Bronchial epithelial cell (primary cell): ENCODE results near the gene XAGE5. TPM values are rescaled to one million over a fixed set of nuclear protein-coding genes. Genes with fewer than 3 reads are reported as not detected.
"Not testable (repeated sequence)": the region's sequence is repeated elsewhere in the genome, so short reads cannot be mapped to it uniquely, and the experiment has no call there.

ENCODE experiments used
- DNase-seq: peaks from one replicate; pipeline ENCODE4 v3.0.0-alpha.2; 2010; ENCODE audit warnings: low read depth
- FAIRE-seq: peaks from 2 replicates; lab custom pipeline; 2011; peaks lifted over from hg19 to GRCh38; lab: Jason Lieb, UNC
- H3K27me3 ChIP-seq: 2 replicates; pipeline ENCODE4 v1.5.1; 2011; ENCODE audit warnings: low read length; ENCODE audit not compliant: control insufficient read depth, insufficient read depth
- H3K36me3 ChIP-seq: 2 replicates; pipeline ENCODE4 v1.5.1; 2011; ENCODE audit warnings: low read length; ENCODE audit not compliant: control insufficient read depth, insufficient read depth
- H3K4me3 ChIP-seq: 2 replicates; pipeline ENCODE4 v1.5.1; 2011; ENCODE audit warnings: mild to moderate bottlenecking, low read depth, low read length, control low read depth
- total RNA-seq: library from RNA; depleted of rRNA; stranded (reverse); fragments of >200 nt; gene quantifications from 2 replicates; pipeline ENCODE4 v1.2.1, GENCODE V29; 2014
- TF ChIP-seq, protein P1 (sequence below): IDR thresholded peaks from 2 replicates; pipeline ENCODE4 v1.5.1; 2011; ENCODE audit warnings: mild to moderate bottlenecking, moderate library complexity, low read length, control low read depth, inconsistent platforms; ENCODE audit not compliant: insufficient read depth, severe bottlenecking

The XAGE5 gene
- total RNA-seq, 1 donor from 2014 or later, result not detected

DNA sequence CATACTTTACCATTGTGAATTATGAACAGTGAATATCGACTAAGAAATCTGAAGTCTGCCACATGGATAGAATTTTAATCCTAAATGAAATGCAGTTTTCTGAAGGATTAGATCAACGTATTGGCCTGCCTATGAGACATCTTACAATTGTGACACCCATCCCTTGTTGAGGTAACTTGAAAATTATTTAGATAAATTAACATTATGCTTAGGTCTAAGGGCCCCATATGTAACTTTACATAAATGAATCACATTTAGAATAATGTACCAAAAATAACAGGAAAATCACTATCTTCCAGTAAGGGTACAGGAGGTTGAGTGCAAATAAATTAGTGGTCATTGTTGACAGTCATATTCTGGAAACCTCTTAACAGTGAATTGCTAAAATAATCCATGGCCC lies 13.5 kb downstream of the XAGE5 start:
- DNase-seq (no peak), FAIRE-seq (no peak)
- no peaks in the 10 kb centered on the region for H3K27me3 ChIP-seq
- no peak overlapping the region for H3K4me3 ChIP-seq
- H3K36me3 ChIP-seq, result no peaks in the 10 kb centered on the region
- TF ChIP-seq, protein P1, sequence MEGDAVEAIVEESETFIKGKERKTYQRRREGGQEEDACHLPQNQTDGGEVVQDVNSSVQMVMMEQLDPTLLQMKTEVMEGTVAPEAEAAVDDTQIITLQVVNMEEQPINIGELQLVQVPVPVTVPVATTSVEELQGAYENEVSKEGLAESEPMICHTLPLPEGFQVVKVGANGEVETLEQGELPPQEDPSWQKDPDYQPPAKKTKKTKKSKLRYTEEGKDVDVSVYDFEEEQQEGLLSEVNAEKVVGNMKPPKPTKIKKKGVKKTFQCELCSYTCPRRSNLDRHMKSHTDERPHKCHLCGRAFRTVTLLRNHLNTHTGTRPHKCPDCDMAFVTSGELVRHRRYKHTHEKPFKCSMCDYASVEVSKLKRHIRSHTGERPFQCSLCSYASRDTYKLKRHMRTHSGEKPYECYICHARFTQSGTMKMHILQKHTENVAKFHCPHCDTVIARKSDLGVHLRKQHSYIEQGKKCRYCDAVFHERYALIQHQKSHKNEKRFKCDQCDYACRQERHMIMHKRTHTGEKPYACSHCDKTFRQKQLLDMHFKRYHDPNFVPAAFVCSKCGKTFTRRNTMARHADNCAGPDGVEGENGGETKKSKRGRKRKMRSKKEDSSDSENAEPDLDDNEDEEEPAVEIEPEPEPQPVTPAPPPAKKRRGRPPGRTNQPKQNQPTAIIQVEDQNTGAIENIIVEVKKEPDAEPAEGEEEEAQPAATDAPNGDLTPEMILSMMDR, result no peak

DNA sequence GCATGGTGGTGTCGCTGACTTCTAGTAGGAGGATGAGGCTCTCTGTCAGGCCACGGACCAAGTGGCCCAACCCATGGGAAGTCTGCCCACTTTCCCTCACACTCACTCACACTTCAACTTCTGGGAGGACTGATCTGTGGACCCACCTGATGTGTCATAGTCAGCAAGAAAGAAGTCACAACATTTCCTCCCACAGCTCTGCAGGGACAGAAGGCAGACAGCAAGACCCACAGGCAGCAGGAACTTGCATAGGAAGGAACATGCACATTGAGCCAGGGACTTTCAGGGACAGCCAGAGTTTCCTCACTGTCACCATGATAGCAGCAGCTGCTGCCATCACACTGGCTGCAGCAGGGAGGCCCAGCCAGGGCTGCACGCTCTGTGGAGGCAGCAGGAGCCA lies 19.5 kb downstream of the XAGE5 start:
- H3K4me3 ChIP-seq, result no peak overlapping the region
- DNase-seq (no peak), FAIRE-seq (no peak)
- no peaks in the 10 kb centered on the region for H3K27me3 ChIP-seq
- TF ChIP-seq, protein P1, result no peak
- no peaks in the 10 kb centered on the region for H3K36me3 ChIP-seq

DNA sequence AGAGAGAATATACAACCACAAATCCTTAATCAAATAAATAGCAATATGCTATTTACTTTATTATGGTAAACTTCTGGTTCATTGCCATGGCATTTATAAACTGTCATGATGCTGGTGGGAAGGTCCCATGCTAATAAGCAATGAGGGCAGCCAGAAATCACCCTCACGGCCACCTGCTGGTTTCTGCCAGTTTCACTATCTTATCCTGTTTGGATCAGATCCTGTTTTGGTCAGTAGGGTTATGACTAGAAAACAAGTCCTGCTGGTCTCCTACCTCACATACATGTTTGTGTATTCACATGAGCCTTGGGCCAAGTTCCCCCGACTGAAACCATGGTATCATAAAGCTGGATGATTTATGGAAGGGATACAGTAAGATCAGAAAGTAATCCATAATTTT lies 28.1 kb downstream of the XAGE5 start:
- no peaks in the 10 kb centered on the region for H3K36me3 ChIP-seq
- FAIRE-seq, result no peak
- TF ChIP-seq, protein P1, result no peak
- H3K4me3 ChIP-seq, result no peak overlapping the region
- no peak for DNase-seq
- no peaks in the 10 kb centered on the region for H3K27me3 ChIP-seq

DNA sequence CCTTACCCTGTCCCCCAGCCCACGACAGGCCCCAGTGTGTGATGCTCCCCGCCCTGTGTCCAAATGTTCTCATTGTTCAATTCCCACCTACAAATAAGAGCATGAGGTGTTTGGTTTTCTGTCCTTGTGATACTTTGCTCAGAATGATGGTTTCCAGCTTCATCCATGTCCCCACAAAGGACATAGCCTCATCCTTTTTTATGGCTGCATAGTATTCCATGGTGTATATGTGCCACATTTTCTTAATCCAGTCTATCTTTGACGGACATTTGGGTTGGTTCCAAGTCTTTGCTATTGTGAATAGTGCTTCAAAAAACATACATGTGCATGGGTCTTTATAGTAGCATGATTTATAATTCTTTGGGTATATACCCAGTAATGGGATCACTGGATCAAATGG lies 32.5 kb downstream of the XAGE5 start:
- H3K27me3 ChIP-seq, H3K36me3 ChIP-seq, H3K4me3 ChIP-seq, DNase-seq, FAIRE-seq: not testable (repeated sequence)

DNA sequence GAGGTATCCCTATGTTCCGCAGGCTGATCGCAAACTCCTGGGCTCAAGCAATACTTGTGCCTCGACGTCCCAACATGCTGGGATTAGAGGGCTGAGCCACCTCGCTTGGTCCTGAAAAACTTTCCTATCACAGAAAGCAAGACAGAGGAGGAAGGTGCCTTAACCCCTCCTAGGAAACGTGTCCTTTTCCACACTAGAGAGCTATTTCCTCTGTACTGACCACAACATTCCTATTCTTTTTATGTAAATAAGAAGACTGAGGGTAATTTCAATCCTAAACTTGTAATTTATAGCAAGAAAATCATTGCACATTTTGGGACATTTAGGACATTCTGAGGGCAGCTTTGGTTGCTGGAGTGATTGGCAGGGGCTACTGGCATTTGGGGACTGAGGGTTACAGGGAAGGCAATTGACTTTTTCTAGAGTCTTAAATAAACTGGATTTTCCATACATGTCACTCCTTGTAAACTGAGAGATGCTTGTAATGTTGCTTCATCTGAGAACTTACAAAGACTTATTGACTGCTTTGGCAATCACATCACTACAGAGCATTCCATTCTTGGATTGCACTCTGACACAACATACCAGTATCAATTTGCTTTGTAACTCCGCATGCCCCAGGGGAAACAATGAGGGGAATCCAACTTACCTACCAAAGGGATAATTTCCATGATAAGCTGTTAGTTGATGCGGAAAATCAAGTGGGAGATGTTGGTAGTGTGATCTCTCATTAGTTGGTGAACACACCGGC lies 41.2 kb downstream of the XAGE5 start:
- no peak overlapping the region for H3K4me3 ChIP-seq
- H3K27me3 ChIP-seq, result no peaks in the 10 kb centered on the region
- FAIRE-seq, result no peak
- TF ChIP-seq, protein P1, result no peak
- DNase-seq, result no peak
- H3K36me3 ChIP-seq, result no peaks in the 10 kb centered on the region

DNA sequence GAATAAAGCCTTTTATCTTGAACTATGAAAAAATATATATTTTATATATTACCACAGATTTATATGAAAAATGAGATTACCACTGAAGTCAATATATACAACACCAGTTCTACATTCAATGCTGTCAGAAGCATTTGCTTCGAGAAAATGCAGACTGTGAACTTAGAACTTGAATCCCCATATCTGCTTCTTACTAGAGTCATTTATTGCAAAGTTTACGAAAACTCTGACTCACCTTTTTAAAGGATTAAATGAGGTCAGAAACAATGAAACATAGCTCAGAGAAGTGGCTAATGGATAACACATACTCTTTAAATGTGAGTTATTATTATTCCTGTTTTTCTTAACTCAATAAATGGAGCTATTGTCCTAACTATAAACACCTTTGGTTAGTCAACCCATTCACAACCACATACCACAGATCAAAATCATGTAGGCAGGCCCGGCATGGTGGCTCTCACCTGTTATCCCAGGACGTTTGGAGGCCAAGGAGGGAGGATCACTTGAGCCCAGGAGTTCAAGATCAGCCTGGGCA lies 46.0 kb downstream of the XAGE5 start:
- FAIRE-seq, H3K27me3 ChIP-seq, H3K36me3 ChIP-seq, H3K4me3 ChIP-seq, DNase-seq: not testable (repeated sequence)
